ENCODE measurements around the gene TK1.

The TK1 gene

GRCh38 chr17:78219396-78220150 is 32.7 kb upstream of the TK1 start:
- DNase-seq: no peak

DNA sequence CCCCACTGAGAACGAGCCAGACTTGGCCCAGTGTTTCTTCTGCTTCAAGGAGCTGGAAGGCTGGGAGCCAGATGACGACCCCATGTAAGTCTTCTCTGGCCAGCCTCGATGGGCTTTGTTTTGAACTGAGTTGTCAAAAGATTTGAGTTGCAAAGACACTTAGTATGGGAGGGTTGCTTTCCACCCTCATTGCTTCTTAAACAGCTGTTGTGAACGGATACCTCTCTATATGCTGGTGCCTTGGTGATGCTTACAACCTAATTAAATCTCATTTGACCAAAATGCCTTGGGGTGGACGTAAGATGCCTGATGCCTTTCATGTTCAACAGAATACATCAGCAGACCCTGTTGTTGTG is 27.8 kb upstream of the TK1 start:
- DNase-seq: no peak

DNA sequence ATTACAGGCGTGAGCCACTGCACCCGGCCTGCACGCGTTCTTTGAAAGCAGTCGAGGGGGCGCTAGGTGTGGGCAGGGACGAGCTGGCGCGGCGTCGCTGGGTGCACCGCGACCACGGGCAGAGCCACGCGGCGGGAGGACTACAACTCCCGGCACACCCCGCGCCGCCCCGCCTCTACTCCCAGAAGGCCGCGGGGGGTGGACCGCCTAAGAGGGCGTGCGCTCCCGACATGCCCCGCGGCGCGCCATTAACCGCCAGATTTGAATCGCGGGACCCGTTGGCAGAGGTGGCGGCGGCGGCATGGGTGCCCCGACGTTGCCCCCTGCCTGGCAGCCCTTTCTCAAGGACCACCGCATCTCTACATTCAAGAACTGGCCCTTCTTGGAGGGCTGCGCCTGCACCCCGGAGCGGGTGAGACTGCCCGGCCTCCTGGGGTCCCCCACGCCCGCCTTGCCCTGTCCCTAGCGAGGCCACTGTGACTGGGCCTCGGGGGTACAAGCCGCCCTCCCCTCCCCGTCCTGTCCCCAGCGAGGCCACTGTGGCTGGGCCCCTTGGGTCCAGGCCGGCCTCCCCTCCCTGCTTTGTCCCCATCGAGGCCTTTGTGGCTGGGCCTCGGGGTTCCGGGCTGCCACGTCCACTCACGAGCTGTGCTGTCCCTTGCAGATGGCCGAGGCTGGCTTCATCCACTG is 27.3 kb upstream of the TK1 start, which contains the start of gene BIRC5:
BIRC5 (plus strand) TSS at position 238 of the 690 bp plus-strand sequence; CDS start at position 302, 64 bp downstream.
- peak; percentile 70 for DNase-seq

DNA sequence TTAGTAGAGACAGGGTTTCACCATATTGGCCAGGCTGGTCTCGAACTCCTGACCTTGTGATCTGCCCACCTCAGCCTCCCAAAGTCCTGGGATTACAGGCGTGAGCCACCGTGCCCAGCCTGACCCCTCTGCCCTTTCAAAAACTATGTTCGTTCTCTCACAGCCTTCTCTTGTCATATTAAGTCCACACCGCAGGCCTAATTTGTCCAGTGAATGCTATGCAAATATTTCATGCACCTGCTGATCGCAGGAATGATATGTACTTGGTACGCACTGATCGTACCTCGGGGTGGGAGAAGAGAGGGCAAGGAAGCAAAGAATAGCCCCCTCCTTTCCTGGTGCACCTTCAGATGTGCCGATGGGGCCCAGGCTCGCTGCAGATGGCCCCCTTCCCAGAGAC is 24.2 kb upstream of the TK1 start:
- no peak for DNase-seq

GRCh38 chr17:78210111-78210510 is 23.3 kb upstream of the TK1 start:
- DNase-seq: no peak

DNA sequence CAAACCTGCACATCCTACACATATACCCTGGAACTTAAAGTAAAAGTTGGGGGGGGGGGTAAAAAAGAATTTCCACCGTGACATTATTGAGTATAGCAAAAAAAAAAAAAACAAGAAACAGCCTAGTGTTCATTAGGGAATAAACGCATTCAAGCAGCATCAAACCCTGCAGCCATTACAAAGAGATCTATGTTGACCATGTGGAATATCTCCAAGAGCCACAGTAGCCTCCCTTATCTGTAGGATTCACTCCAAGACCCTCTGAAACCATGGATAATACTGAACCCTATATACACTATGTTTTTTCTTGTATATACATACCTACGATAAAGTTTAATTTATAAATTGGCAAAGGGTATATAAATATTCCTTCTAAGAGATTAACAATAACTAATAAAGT is 21.6 kb upstream of the TK1 start:
- DNase-seq: no peak

DNA sequence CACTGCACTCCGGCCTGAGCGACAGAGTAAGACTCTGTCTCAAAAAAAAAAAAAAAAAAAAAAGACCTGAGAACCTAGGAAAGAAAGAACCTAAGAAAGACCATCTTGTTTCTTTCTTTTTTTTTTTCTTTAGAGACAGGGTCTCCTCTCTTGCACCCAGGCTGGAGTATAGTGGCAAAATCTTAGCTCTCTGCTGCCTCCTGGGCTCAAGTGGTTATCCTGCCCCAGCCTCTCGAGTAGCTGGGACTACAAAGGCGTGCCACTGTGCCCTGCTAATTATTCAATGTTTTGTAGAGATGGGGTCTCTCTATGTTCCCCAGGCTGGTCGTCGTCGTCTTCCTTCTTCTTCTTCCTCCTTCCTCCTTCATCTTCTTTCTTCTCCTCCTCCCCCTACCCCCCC is 19.4 kb upstream of the TK1 start:
- DNase-seq: no peak

DNA sequence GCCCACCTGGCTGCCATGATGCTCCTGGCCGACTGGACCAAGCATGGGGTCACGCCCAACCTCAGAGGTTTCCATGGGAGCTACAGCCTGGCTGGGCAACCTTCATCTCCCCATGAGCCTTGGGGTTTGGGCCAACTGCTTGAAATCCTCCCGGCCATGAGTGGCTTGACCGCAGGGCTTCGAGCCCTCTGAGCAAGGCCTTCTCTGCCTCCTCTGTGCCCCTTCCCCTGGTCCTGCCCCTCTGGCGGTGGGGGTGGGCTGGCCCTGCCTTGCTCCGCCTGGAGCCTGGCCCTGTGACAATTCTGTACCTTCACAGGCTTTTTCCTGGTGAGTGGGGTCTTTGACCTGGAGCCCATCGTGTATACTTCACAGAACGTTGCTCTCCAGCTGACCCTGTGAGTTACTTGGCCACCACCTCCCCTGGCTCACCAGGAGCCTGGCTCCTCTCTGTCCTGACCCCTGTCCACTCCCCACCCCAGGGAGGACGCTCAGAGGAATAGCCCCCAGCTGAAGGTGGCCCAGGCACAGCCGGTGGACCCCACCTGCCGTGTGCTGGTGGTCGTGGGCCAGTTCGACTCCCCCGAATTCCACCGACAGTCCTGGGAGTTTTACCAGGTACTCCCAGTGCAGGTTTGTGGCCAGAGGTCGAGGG is 18.4 kb upstream of the TK1 start:
- no peak for DNase-seq

DNA sequence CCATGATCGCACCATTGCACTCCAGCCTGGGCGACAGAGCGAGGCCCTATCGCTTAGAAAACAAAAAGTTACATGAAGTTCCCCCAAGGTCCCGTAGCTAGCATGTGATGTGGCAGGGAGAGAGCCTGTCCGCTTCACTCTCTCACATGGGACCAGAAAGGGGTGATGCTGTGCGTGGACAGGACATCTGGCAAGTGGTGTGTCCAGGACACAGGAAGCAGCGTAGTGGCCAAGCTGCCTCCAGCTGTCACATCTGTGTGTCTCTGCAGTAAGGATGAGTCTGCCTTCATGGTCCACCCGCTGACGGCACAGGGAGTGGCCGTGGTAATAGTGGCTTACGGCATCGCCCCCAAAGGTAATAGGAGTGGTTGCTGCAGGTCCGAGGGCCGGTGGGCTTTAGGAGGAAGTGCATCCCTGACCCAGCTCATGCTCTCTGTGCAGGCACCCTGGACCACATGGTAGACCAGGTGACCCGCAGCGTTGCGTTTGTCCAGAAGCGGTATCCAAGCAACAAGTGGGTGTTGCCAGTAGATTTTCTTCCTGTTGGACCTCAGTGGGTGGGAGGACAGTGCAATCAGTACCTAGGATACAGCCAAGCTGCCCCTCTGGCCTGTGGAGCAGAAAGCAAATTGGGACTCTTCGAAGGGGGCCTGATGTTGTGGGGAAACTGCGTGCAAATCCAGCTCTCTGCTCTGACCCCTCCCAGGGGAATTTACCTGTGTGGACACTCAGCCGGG is 17.7 kb upstream of the TK1 start:
- DNase-seq: no peak

- no peak for DNase-seq
Observed at GRCh38 chr17:78202666-78203065, 15.8 kb upstream of the TK1 start.

DNA sequence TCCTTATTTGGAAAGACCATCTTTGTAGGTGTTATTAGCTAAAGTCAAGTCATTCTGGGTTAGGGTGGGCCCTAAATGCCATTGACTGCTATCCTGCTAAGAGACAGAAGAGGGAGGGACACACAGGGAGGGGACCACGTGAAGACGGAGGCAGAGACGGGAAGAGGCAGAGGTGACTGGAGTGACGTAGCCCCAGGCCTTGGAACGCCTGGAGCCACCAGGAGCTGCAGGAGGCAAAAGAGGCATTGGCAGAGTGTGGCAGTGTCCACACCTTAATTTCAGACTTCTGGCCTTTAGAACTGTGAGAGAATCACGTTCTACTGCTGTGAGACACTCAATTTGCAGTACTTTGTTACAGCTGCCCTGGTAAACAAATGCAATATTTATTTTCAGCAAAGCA is 13.6 kb upstream of the TK1 start:
- no peak for DNase-seq

DNA sequence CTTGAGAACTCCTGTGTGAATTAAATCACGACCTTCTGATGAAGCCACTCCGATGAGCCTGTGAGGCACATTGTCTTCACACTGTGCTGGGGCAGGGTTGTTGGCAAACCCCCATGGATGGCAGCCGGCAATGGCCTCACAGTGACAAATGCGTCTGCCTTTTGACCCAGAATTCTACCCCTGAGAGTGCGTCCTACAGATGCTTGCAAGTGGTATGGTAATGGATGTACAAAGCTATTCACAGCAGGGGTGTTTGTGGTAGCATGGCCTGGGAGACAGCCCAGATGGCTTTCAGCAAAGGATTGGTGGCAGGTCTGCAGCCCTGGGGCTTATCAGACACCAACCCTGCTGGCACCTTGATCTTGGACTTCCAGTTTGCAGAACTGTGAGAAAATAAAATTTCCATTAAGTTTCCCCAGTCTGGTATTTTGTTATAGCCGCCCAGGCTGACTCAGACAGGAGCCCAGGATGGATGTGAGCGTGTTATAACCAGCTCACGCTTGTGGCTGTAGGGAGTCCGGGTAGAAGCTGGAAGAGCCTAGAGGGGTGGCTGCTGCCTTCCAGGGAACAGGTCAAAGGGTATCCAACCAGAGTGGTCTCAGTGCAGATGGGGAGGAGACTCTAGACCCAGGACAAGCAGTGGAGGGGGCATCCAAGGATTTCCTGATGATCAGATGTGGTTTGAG is 10.4 kb upstream of the TK1 start:
- no peak for DNase-seq

DNA sequence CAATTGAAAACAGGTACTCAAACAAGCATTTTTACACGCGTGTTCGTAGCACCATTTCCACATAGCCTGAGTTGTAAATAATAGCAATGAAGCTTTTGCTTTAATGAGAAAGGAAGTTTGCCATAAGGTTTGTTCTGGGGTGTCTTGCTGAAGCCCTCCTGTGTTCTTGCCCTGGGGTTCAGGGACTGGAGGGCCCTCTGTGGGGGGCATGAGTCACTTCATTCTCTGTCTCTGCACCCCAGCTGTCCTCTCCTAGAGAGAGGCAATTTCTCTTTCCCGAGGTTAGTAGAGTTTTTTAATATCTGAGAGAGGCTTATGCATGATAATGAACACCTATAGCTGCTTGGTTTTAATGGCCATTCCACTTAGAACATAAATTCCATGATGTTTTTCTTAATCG is 9.9 kb upstream of the TK1 start:
- DNase-seq: no peak

DNA sequence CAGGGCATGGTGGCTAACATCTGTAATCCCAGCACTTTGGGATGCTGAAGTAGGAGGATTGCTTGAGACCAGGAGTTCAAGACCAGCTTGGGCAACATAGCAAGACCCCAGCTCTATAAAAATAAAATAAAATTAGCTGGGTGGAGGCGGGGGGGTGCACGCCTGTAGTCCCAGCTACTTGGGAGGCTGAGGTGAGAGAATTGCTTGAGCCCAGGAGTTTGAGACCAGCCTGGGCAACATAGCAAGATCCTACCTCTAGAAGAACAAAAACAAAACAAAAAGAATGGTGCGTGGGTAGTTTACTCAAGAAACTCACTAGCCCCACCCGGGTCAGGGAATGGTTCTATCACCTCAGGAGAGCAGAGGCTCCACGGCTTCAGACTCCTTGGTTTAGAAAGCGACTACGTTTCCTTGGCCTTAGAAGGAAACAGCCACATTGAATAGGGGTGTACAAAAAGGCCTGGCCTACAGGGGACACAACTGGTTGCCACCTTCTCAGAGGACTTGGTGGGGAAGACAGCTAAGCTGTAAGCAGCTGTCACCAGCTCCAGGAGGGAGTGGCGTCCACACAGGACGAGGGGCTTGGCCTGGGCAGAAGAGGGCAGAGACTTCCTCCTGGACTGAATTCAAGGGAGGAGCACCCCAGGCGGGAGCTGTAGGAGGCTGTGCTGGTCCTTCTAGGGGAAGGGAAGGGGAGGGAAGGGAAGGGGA is 716 bp downstream of the TK1 start:
- DNase-seq: no peak

DNA sequence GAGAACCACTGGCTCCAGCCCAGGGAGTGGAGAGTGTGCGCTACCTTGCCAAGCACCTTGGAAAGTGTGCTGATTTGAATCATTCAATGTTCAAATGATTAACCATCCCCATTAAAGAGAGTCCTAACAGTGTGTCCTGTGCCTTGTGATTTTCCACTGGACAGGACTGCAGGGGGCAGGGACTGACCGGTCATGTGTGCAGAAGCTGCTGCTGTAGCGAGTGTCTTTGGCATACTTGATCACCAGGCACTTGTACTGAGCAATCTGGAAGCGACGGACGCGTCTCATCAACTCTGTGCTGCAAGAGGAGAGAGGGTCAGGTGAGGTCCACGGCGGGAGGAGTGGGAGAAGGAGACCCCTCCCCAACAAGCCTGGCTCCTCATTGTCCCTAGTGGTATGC is 2.0 kb downstream of the TK1 start:
- DNase-seq: no peak

GRCh38 chr17:78184351-78184750 is 2.5 kb downstream of the TK1 start:
- no peak for DNase-seq

- no peak for DNase-seq
Observed at GRCh38 chr17:78183916-78184315, 2.9 kb downstream of the TK1 start.

- DNase-seq: no peak
Observed at GRCh38 chr17:78182504-78182903, 4.3 kb downstream of the TK1 start.

DNA sequence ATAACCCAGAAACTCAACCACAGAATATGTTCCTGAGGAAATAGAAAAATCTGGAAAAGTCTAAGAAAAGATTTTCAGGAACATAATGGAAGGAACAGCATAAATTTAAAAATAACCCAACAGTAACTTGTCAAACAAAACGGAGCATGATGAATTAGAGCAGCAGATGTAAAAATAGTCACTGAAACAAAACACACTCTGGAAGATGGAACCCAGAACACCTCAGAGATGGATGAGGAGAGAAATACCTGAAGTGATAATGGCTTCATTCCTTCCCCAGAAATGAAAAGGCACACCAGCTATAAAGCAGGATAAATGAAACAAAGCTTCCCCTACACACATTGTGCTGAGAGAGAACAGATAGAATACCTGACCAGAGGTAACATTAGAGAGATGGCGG is 6.3 kb downstream of the TK1 start:
- DNase-seq: no peak

DNA sequence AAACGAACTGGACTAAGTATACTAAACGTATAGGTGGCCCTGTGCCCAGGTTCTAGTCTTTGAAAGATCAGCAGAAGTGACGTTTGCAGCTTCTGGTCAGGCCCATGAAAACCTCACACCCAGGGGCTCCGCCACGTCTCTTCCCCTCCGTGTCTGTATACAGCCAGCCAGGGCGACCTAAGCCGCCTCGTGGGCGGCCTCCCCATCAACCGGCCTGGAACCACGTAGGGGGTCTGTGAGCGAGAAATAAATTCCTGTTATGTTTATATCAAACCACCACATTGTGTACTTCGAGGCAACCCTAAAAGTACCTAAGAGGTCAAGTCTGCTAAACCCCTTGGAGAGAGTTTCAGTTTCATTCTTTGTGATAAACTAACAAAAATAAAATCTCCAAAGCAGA is 6.8 kb downstream of the TK1 start:
- DNase-seq: no peak

- no peak for DNase-seq
Observed at GRCh38 chr17:78179372-78179771, 7.5 kb downstream of the TK1 start.

- peak; percentile 12 for DNase-seq
Observed at GRCh38 chr17:78176548-78177025, 10.3 kb downstream of the TK1 start.

Data from DMS153 (cell line).